Breast epithelium (tissue), 4 donors: ENCODE data around the gene SPATC1L. TPM values are rescaled to one million over a fixed set of nuclear protein-coding genes. Genes with fewer than 3 reads are reported as not detected.

Experiments
- DNase-seq, 2 donors: peaks; one replicate each; pipeline ENCODE4 v3.0.0-alpha.2; 2019; ENCODE audit warnings: low spot score in 2 of 2
- H3K27ac ChIP-seq, 2 donors: fragments of 200-600 bp; sonication (generic) in 1 of 2; one replicate each; pipeline ENCODE4 v1.5.1; 2016 to 2019; ENCODE audit warnings: mild to moderate bottlenecking in 1 of 2
- H3K27me3 ChIP-seq, 2 donors: fragments of 200-600 bp; sonication (generic) in 1 of 2; one replicate each; pipeline versions ENCODE4 v1.5.1 to v1.6.0; 2017 to 2019; ENCODE audit warnings: control low read depth in 1 of 2, mild to moderate bottlenecking in 1 of 2
- H3K36me3 ChIP-seq: fragments of 200-600 bp; one replicate; pipeline ENCODE4 v1.5.1; 2019
- H3K4me1 ChIP-seq, 2 donors: fragments of 200-600 bp; sonication (generic); one replicate each; pipeline ENCODE4 v1.5.1; 2016 to 2019; ENCODE audit warnings: control low read depth in 1 of 2
- H3K4me3 ChIP-seq, 3 donors: fragments of 200-600 bp; sonication (generic); 1 replicate in 2 of 3; 2 replicates in 1 of 3; pipeline ENCODE4 v1.5.1; 2016 to 2019; ENCODE audit warnings: mild to moderate bottlenecking in 3 of 3, moderate library complexity in 2 of 3
- H3K9me3 ChIP-seq, 2 donors: fragments of 200-600 bp; sonication (generic) in 1 of 2; one replicate each; pipeline ENCODE4 v1.5.1; 2016 to 2019; ENCODE audit warnings: control low read depth in 1 of 2
- CTCF ChIP-seq, 3 donors: fragments of 450-650 bp; IDR thresholded peaks; one replicate each; pipeline ENCODE4 v1.5.1; 2016 to 2017; ENCODE audit warnings: antibody characterized with exemption in 3 of 3, mild to moderate bottlenecking in 3 of 3, moderate library complexity in 3 of 3
- POLR2A ChIP-seq: fragments of 450-650 bp; IDR thresholded peaks from one replicate; pipeline ENCODE4 v1.6.1; 2016; ENCODE audit warnings: antibody characterized with exemption, mild to moderate bottlenecking, moderate library complexity
- POLR2AphosphoS5 ChIP-seq, 3 donors: sonication (generic); formaldehyde crosslinking; IDR thresholded peaks; one replicate each; pipeline ENCODE4 v1.6.1; 2017; ENCODE audit warnings: antibody characterized with exemption in 3 of 3
- intact Hi-C: fragments of 100-400 bp; cut with DNase I; formaldehyde crosslinking; loops from one replicate; pipeline ENCODE4 v1.15.1; 2023; ENCODE audit warnings: low total_unique reads
- total RNA-seq, 3 donors: library from RNA; depleted of rRNA; stranded (reverse); fragments of >200 nt; gene quantifications; one replicate each; pipeline ENCODE4 v1.1.0, GENCODE V29; 2016

The SPATC1L gene
- total RNA-seq, 3 donors from 2014 or later, result 1.6 to 7.0 (median 6.2) TPM

- peak overlapping the region in 1 of 2 donors; percentile 19 for H3K27ac ChIP-seq
- no peaks in the 10 kb centered on the region for H3K4me1 ChIP-seq
- no peaks in the 10 kb centered on the region for H3K27me3 ChIP-seq
- H3K4me3 ChIP-seq, result no peak overlapping the region
- intact Hi-C loops, result no loop called here
- DNase-seq, result no peak
- TF ChIP-seq POLR2AphosphoS5 (IDR thresholded peaks at IDR 0.05), result no peak
- no peak for TF ChIP-seq POLR2A
- no peak for TF ChIP-seq CTCF (IDR thresholded peaks at IDR 0.05)
- H3K9me3 ChIP-seq, result no peaks in the 10 kb centered on the region
- no peaks in the 10 kb centered on the region for H3K36me3 ChIP-seq
Observed at GRCh38 chr21:46130831-46131587, 53.2 kb downstream of the SPATC1L start.

- Histone ChIP-seq H3K27ac (no peak overlapping the region), H3K27me3 (no peaks in the 10 kb centered on the region), H3K9me3 (no peaks in the 10 kb centered on the region), H3K4me3 (no peak overlapping the region), H3K4me1 (no peaks in the 10 kb centered on the region), H3K36me3 (no peaks in the 10 kb centered on the region)
- TF ChIP-seq CTCF (IDR thresholded peaks at IDR 0.05), result no peak
- TF ChIP-seq POLR2A, result no peak
- TF ChIP-seq POLR2AphosphoS5 (IDR thresholded peaks at IDR 0.05), result no peak
- no peak for DNase-seq
- intact Hi-C loops, result no loop called here
Observed at GRCh38 chr21:46129846-46130651, 54.2 kb downstream of the SPATC1L start.

GRCh38 chr21:46128933-46129571 is 55.2 kb downstream of the SPATC1L start:
- DNase-seq, result no peak
- peak overlapping the region in 1 of 2 donors; percentile 43 for H3K27ac ChIP-seq
- intact Hi-C loops, result no loop called here

GRCh38 chr21:46128106-46128932 is 55.9 kb downstream of the SPATC1L start:
- Histone ChIP-seq H3K27me3 (no peaks in the 10 kb centered on the region), H3K27ac (peak overlapping the region in 1 of 2 donors; percentile 43), H3K36me3 (no peaks in the 10 kb centered on the region), H3K4me1 (no peaks in the 10 kb centered on the region), H3K9me3 (no peaks in the 10 kb centered on the region), H3K4me3 (no peak overlapping the region)
- intact Hi-C loops, result no loop called here
- no peak for TF ChIP-seq POLR2AphosphoS5 (IDR thresholded peaks at IDR 0.05)
- no peak for TF ChIP-seq CTCF (IDR thresholded peaks at IDR 0.05)
- TF ChIP-seq POLR2A, result no peak
- DNase-seq, result peak in 1 of 2 donors; percentile 34

More at GRCh38 chr21:46128933-46129571, 55.2 kb downstream of the SPATC1L start:
- Histone ChIP-seq H3K36me3 (no peaks in the 10 kb centered on the region), H3K9me3 (no peaks in the 10 kb centered on the region), H3K4me1 (no peaks in the 10 kb centered on the region), H3K27me3 (no peaks in the 10 kb centered on the region), H3K4me3 (no peak overlapping the region)
- TF ChIP-seq POLR2AphosphoS5 (IDR thresholded peaks at IDR 0.05) (no peak), POLR2A (no peak), CTCF (IDR thresholded peaks at IDR 0.05) (no peak)
